ENCODE results near the gene ADAMTS6.

Gene ADAMTS6

GRCh38 chr5:65359569-65359968 is 122.2 kb downstream of the ADAMTS6 start:
- no peak for DNase-seq (ENCODE audit: extremely low read depth, low read depth)
- no peak overlapping the region for H3K4me3 ChIP-seq (replicated peaks; ENCODE audit: low read depth, low read length)
- no peak for TF ChIP-seq CTCF (IDR thresholded peaks at IDR 0.05; ENCODE audit: low read depth, low read length, missing control alignments)

GRCh38 chr5:65356274-65356673 is 125.4 kb downstream of the ADAMTS6 start:
- no peak for DNase-seq (ENCODE audit: extremely low read depth, low read depth)
- H3K4me3 ChIP-seq (replicated peaks; ENCODE audit: low read depth, low read length) = no peak overlapping the region
- no peak for TF ChIP-seq CTCF (IDR thresholded peaks at IDR 0.05; ENCODE audit: low read depth, low read length, missing control alignments)

GRCh38 chr5:65355301-65355700 is 126.4 kb downstream of the ADAMTS6 start:
- TF ChIP-seq CTCF (IDR thresholded peaks at IDR 0.05; ENCODE audit: low read depth, low read length, missing control alignments) = no peak
- no peak for DNase-seq (ENCODE audit: extremely low read depth, low read depth)
- H3K4me3 ChIP-seq (replicated peaks; ENCODE audit: low read depth, low read length) = no peak overlapping the region

GRCh38 chr5:65341835-65342234 is 139.9 kb downstream of the ADAMTS6 start:
- no peak overlapping the region for H3K4me3 ChIP-seq (replicated peaks; ENCODE audit: low read depth, low read length)
- DNase-seq (ENCODE audit: extremely low read depth, low read depth) = no peak
- no peak for TF ChIP-seq CTCF (IDR thresholded peaks at IDR 0.05; ENCODE audit: low read depth, low read length, missing control alignments)

GRCh38 chr5:65338606-65339151 is 143.0 kb downstream of the ADAMTS6 start:
- TF ChIP-seq CTCF (IDR thresholded peaks at IDR 0.05; ENCODE audit: low read depth, low read length, missing control alignments) = no peak
- no peak overlapping the region for H3K4me3 ChIP-seq (replicated peaks; ENCODE audit: low read depth, low read length)
- no peak for DNase-seq (ENCODE audit: extremely low read depth, low read depth)

GRCh38 chr5:65334077-65334476 is 147.6 kb downstream of the ADAMTS6 start:
- no peak for DNase-seq (ENCODE audit: extremely low read depth, low read depth)
- TF ChIP-seq CTCF (IDR thresholded peaks at IDR 0.05; ENCODE audit: low read depth, low read length, missing control alignments) = no peak

GRCh38 chr5:65332591-65332990 is 149.1 kb downstream of the ADAMTS6 start:
- H3K4me3 ChIP-seq (replicated peaks; ENCODE audit: low read depth, low read length) = no peak overlapping the region
- TF ChIP-seq CTCF (IDR thresholded peaks at IDR 0.05; ENCODE audit: low read depth, low read length, missing control alignments) = no peak
- no peak for DNase-seq (ENCODE audit: extremely low read depth, low read depth)

More at GRCh38 chr5:65334077-65334476, 147.6 kb downstream of the ADAMTS6 start:
- no peak overlapping the region for H3K4me3 ChIP-seq (replicated peaks; ENCODE audit: low read depth, low read length)
